ENCODE data around the gene GRIN3A. TPM values are rescaled to one million over a fixed set of nuclear protein-coding genes. Genes with fewer than 3 reads are reported as not detected.

The GRIN3A gene
- total RNA-seq, 1 donor from 2014 or later = not detected

GRCh38 chr9:101706997-101707396 is 31.4 kb downstream of the GRIN3A start:
- H3K27ac ChIP-seq = no peak overlapping the region
- H4K20me1 ChIP-seq (ENCODE audit: low read depth) = no peaks in the 10 kb centered on the region
- Mint-ChIP-seq H3K9me3 (no peaks in the 10 kb centered on the region), H3K27me3 (ENCODE audit: insufficient read depth, low read depth) (no peaks in the 10 kb centered on the region), H3K4me3 (no peak overlapping the region), H3K36me3 (no peaks in the 10 kb centered on the region), H3K4me1 (peaks cover 13% of the 10 kb centered on the region), H3K27ac (no peak overlapping the region)
- no peak for TF ChIP-seq EZH2 (IDR thresholded peaks at IDR 0.05)
- TF ChIP-seq, protein P1, sequence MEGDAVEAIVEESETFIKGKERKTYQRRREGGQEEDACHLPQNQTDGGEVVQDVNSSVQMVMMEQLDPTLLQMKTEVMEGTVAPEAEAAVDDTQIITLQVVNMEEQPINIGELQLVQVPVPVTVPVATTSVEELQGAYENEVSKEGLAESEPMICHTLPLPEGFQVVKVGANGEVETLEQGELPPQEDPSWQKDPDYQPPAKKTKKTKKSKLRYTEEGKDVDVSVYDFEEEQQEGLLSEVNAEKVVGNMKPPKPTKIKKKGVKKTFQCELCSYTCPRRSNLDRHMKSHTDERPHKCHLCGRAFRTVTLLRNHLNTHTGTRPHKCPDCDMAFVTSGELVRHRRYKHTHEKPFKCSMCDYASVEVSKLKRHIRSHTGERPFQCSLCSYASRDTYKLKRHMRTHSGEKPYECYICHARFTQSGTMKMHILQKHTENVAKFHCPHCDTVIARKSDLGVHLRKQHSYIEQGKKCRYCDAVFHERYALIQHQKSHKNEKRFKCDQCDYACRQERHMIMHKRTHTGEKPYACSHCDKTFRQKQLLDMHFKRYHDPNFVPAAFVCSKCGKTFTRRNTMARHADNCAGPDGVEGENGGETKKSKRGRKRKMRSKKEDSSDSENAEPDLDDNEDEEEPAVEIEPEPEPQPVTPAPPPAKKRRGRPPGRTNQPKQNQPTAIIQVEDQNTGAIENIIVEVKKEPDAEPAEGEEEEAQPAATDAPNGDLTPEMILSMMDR (IDR thresholded peaks at IDR 0.05) = no peak
- no peak overlapping the region for H3K4me3 ChIP-seq
- H3F3A ChIP-seq (ENCODE audit: low read depth) = no peaks in the 10 kb centered on the region
- no peaks in the 10 kb centered on the region for H3K9me3 ChIP-seq (ENCODE audit: low read depth)
- no peak overlapping the region for H2AFZ ChIP-seq (replicated peaks)
- peaks cover 33% of the 10 kb centered on the region for H3K27me3 ChIP-seq
- H3K36me3 ChIP-seq = no peaks in the 10 kb centered on the region
- H3K4me2 ChIP-seq = no peak overlapping the region
- no peak overlapping the region for H3K9ac ChIP-seq
- DNase-seq (ENCODE audit: low spot score) = no peak
- no peaks in the 10 kb centered on the region for H3K4me1 ChIP-seq
- no peaks in the 10 kb centered on the region for H3K79me2 ChIP-seq (ENCODE audit: low read depth)

DNA sequence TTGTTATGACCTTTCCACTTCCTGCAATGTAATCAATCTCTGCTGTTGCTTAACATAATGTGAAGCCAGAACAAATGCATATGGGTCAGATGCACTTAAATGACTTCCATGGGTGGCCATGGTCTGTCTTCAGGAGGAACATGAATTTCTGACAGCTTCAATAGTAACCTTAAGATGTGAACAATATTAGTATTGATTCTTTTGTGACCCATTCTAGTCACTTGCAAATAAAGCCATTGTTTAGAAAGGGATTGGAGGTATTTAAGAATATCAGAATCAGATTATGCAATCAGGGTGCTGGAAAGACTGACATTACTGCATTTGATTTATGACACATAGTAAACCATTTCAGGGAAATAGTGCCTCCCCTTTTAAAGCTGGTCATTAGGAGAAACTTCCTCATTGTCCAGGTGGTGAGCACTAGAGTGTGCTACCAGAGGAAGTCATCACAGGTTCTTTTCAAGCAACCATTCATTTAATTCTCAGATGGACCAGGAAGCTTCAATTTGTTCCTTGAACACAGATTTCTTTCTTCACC is 32.1 kb downstream of the GRIN3A start:
- Histone ChIP-seq H3K79me2 (ENCODE audit: low read depth) (no peaks in the 10 kb centered on the region), H4K20me1 (ENCODE audit: low read depth) (no peaks in the 10 kb centered on the region), H3K4me1 (no peaks in the 10 kb centered on the region), H3K36me3 (no peaks in the 10 kb centered on the region), H3K4me2 (no peak overlapping the region), H3K9me3 (ENCODE audit: low read depth) (no peaks in the 10 kb centered on the region), H3K4me3 (no peak overlapping the region), H3F3A (ENCODE audit: low read depth) (no peaks in the 10 kb centered on the region), H3K27me3 (peaks cover 30% of the 10 kb centered on the region), H3K9ac (no peak overlapping the region), H2AFZ (replicated peaks) (no peak overlapping the region), H3K27ac (no peak overlapping the region)
- TF ChIP-seq EZH2phosphoT487 (IDR thresholded peaks at IDR 0.05) = no peak
- TF ChIP-seq, protein P1 (IDR thresholded peaks at IDR 0.05) = no peak
- TF ChIP-seq EZH2 (IDR thresholded peaks at IDR 0.05) = no peak
- no peak for DNase-seq (ENCODE audit: low spot score)
- peaks cover 13% of the 10 kb centered on the region for H3K4me1 Mint-ChIP-seq
- no peaks in the 10 kb centered on the region for H3K36me3 Mint-ChIP-seq
- no peaks in the 10 kb centered on the region for H3K27me3 Mint-ChIP-seq (ENCODE audit: insufficient read depth, low read depth)
- no peak overlapping the region for H3K4me3 Mint-ChIP-seq
- no peaks in the 10 kb centered on the region for H3K9me3 Mint-ChIP-seq
- no peak overlapping the region for H3K27ac Mint-ChIP-seq

DNA sequence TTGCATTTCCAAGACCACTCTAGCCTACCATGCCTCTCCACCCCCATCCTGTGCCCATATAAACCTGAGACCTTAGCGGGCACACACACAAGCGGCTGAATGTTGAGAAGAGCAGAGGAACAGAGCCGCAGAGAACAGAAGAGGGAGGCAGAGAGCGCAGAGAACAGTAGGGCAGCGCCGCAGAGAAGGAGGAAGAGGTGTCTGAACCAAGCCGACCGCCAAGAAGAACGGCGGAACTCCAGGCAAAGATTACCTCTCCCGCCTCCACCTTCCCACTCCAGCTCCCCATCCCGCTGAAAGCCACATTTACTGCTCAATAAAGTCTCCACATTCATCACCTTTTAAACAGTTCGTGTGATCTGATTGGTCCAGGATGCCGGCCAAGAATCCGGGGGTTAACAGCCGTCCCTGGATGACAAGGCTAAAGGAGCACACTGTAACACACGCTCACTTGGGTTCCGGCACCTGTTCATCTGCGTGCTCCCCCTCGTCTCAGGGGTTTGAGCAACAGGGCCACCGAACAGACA is 33.2 kb downstream of the GRIN3A start:
- DNase-seq (ENCODE audit: low spot score) = peak; percentile 67
- H3K79me2 ChIP-seq (ENCODE audit: low read depth) = no peaks in the 10 kb centered on the region
- no peaks in the 10 kb centered on the region for H3K9me3 ChIP-seq (ENCODE audit: low read depth)
- H3K27ac Mint-ChIP-seq = no peak overlapping the region
- H3K9me3 Mint-ChIP-seq = no peaks in the 10 kb centered on the region
- H3K4me1 Mint-ChIP-seq = peaks cover 13% of the 10 kb centered on the region
- peak overlapping the region; percentile 75 for H3K4me2 ChIP-seq
- no peak overlapping the region for H3K9ac ChIP-seq
- no peaks in the 10 kb centered on the region for H3K27me3 Mint-ChIP-seq (ENCODE audit: insufficient read depth, low read depth)
- H3K4me3 Mint-ChIP-seq = peak overlapping the region; percentile 66
- H3K27ac ChIP-seq = no peak overlapping the region
- H2AFZ ChIP-seq (replicated peaks) = peak overlapping the region; percentile 91
- H4K20me1 ChIP-seq (ENCODE audit: low read depth) = no peaks in the 10 kb centered on the region
- peaks cover 30% of the 10 kb centered on the region for H3K27me3 ChIP-seq
- TF ChIP-seq EZH2phosphoT487 (IDR thresholded peaks at IDR 0.05) (no peak), EZH2 (IDR thresholded peaks at IDR 0.05) (no peak)
- TF ChIP-seq, protein P1 (IDR thresholded peaks at IDR 0.05) = peak; percentile 49
- H3K4me3 ChIP-seq = peak overlapping the region; percentile 38
- H3K36me3 ChIP-seq = no peaks in the 10 kb centered on the region
- H3K36me3 Mint-ChIP-seq = no peaks in the 10 kb centered on the region
- no peaks in the 10 kb centered on the region for H3K4me1 ChIP-seq
- H3F3A ChIP-seq (ENCODE audit: low read depth) = no peaks in the 10 kb centered on the region
